ENCODE measurements around the gene HNRNPAB.

Gene HNRNPAB

DNA sequence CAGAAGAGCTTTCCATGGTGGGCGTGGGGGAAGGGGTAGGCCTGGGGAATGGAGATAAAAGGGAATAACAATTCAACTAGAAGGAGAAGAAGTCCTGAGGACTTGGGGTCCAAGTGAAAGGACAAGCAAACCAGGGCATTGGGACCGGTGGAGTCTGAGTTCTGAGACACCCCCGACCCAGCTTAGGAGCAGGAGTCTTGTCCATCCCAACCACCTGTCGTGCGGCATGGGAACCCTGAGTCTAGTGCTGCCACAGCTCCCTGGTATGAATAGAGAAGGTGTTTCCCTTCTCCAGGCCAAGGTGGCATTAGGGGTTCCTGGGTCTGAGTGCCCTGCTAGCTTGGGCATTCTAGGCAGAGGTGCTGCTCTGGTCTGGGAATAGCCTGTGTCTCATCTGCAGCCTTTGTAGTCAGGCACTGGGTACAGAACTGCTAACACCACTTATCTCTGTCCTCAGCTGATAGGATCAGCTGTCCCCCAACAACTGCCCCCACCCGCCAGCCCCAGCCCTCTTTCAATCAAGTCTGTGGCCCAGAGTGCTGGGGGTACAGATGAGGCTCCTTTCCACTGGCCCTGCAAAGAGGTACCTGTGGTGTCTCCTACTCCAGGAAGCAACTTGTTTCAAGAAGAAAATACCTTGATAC, 9.9 kb downstream of the HNRNPAB start:
- Histone ChIP-seq H3K79me1 (replicated peaks; ENCODE audit: low read length, poor library complexity, severe bottlenecking) (peaks cover 35% of the 10 kb centered on the region), H3K27ac (ENCODE audit: low read length, poor library complexity, severe bottlenecking) (no peak overlapping the region), H3K9me3 (ENCODE audit: control insufficient read depth, low read length) (no peaks in the 10 kb centered on the region), H3K36me3 (ENCODE audit: control insufficient read depth in 1 of 2, insufficient read depth in 2 of 2, low read depth in 1 of 2, low read length in 2 of 2) (peaks cover 75 to 90% of the 10 kb centered on the region in 2 experiments), H3K14ac (ENCODE audit: low read length in 2 of 2) (no peak overlapping the region), H3K4me3 (ENCODE audit: insufficient read depth in 1 of 2, low read depth in 1 of 2, low read length in 2 of 2) (no peak overlapping the region), H2AK5ac (ENCODE audit: low read length, severe bottlenecking) (no peak overlapping the region), H3K23ac (ENCODE audit: low read length in 2 of 2) (no peak overlapping the region), H2BK15ac (ENCODE audit: low read depth, poor library complexity, severe bottlenecking) (no peak overlapping the region), H3K18ac (ENCODE audit: low read depth in 1 of 2, low read length in 2 of 2) (no peak overlapping the region), H3K4me1 (ENCODE audit: control insufficient read depth, insufficient read depth, low read depth, low read length) (peaks cover 2% of the 10 kb centered on the region), H3K9ac (ENCODE audit: low read length) (no peak overlapping the region), H2BK5ac (ENCODE audit: low read depth, low read length, poor library complexity, severe bottlenecking) (no peak overlapping the region), H3K4me2 (ENCODE audit: low read length, poor library complexity, severe bottlenecking) (no peak overlapping the region), H2BK120ac (ENCODE audit: low read depth, low read length) (no peak overlapping the region), H4K91ac (ENCODE audit: low read length) (no peak overlapping the region), H4K8ac (ENCODE audit: low read length) (no peak overlapping the region), H3K27me3 (ENCODE audit: control insufficient read depth in 1 of 2, insufficient read depth in 1 of 2, low read length in 2 of 2) (no peaks in the 10 kb centered on the region), H2BK12ac (ENCODE audit: low read length in 2 of 2) (no peak overlapping the region), H3K4ac (ENCODE audit: low read depth in 1 of 2, low read length in 2 of 2) (no peak overlapping the region), H2AFZ (ENCODE audit: low read depth, low read length) (no peak overlapping the region)
- no peak for DNase-seq
- 98% methylated on average over 6 of the region's 6 CpGs for WGBS

DNA sequence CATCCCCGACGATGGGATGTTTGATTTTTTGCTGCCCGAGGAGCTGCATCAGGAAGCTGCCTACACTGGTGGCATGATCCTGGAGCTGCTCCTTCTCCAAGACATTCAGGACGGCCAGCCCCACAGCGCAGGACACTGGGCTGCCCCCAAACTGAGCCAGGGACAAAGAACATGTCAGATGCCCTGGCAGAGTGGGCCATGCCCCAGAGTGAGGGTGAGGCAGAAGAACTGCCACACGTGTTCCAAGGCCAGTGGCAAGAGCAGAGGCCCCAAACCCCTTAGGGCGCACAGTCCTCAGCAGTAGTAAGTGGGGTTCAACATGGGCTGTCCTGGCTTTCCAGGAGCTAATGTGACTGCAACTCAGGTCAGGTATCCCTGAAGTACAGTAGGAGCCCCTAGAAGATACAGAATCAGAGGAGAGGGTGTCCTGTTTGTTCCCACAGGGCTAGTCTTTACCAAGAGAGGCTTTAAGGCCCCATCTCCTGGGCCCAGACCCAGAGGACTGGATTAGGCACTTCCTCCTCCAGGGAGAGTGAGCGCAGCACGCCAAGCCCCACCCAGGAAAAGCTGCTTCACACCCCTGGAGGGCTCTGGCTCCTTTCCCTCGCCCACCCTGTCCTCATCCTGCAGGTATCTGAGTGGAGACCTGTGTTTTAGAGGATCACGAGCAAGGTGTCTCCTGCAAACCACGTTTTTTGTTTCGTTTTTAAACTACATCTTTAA, 11.1 kb downstream of the HNRNPAB start:
- H3K9me3 ChIP-seq (ENCODE audit: control insufficient read depth, low read length): no peaks in the 10 kb centered on the region
- H2AK5ac ChIP-seq (ENCODE audit: low read length, severe bottlenecking): no peak overlapping the region
- no peak overlapping the region for H2BK15ac ChIP-seq (ENCODE audit: low read depth, poor library complexity, severe bottlenecking)
- no peak overlapping the region for H3K9ac ChIP-seq (ENCODE audit: low read length)
- no peak overlapping the region for H3K27ac ChIP-seq (ENCODE audit: low read length, poor library complexity, severe bottlenecking)
- H4K8ac ChIP-seq (ENCODE audit: low read length): peak overlapping the region; percentile 1
- no peak overlapping the region for H3K14ac ChIP-seq (ENCODE audit: low read length in 2 of 2)
- H3K4me1 ChIP-seq (ENCODE audit: control insufficient read depth, insufficient read depth, low read depth, low read length): peaks cover 2% of the 10 kb centered on the region
- H3K4me3 ChIP-seq (ENCODE audit: insufficient read depth in 1 of 2, low read depth in 1 of 2, low read length in 2 of 2): no peak overlapping the region
- no peak overlapping the region for H4K91ac ChIP-seq (ENCODE audit: low read length)
- H2BK12ac ChIP-seq (ENCODE audit: low read length in 2 of 2): no peak overlapping the region
- no peaks in the 10 kb centered on the region for H3K27me3 ChIP-seq (ENCODE audit: control insufficient read depth in 1 of 2, insufficient read depth in 1 of 2, low read length in 2 of 2)
- no peak overlapping the region for H2BK5ac ChIP-seq (ENCODE audit: low read depth, low read length, poor library complexity, severe bottlenecking)
- no peak overlapping the region for H2BK120ac ChIP-seq (ENCODE audit: low read depth, low read length)
- no peak overlapping the region for H2AFZ ChIP-seq (ENCODE audit: low read depth, low read length)
- no peak overlapping the region for H3K18ac ChIP-seq (ENCODE audit: low read depth in 1 of 2, low read length in 2 of 2)
- no peak for DNase-seq
- H3K79me1 ChIP-seq (replicated peaks; ENCODE audit: low read length, poor library complexity, severe bottlenecking): peaks cover 29% of the 10 kb centered on the region
- H3K4me2 ChIP-seq (ENCODE audit: low read length, poor library complexity, severe bottlenecking): no peak overlapping the region
- WGBS: 92% methylated on average over 10 of the region's 13 CpGs
- H3K4ac ChIP-seq (ENCODE audit: low read depth in 1 of 2, low read length in 2 of 2): no peak overlapping the region
- H3K36me3 ChIP-seq (ENCODE audit: control insufficient read depth in 1 of 2, insufficient read depth in 2 of 2, low read depth in 1 of 2, low read length in 2 of 2): peaks cover 64 to 84% of the 10 kb centered on the region in 2 experiments
- H3K23ac ChIP-seq (ENCODE audit: low read length in 2 of 2): no peak overlapping the region

DNA sequence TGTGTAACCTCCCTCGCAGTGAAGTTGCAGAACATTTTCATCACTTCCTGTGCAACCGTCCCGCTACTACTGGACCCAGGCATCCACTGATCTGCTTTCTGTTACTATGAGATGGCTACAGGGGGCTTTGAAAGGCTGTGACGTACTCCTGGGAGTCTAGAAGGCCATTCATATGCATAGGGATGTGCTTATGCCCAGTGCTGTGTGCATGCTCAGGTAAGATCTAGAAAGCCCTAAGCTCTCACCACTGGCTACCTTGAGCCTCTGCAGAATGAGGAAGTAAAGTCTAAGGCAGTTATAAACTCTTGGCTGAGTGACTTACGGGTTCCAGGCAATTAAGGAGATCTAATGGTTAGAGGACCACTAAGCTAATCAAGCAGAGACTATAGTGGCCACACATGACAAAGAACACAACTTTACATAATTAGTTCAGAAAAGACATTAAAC, 11.8 kb downstream of the HNRNPAB start:
- Histone ChIP-seq H2BK120ac (ENCODE audit: low read depth, low read length) (no peak overlapping the region), H4K8ac (ENCODE audit: low read length) (no peak overlapping the region), H3K4me1 (ENCODE audit: control insufficient read depth, insufficient read depth, low read depth, low read length) (peaks cover 2% of the 10 kb centered on the region), H2AFZ (ENCODE audit: low read depth, low read length) (no peak overlapping the region), H3K18ac (ENCODE audit: low read depth in 1 of 2, low read length in 2 of 2) (no peak overlapping the region), H3K36me3 (ENCODE audit: control insufficient read depth in 1 of 2, insufficient read depth in 2 of 2, low read depth in 1 of 2, low read length in 2 of 2) (peaks cover 59 to 84% of the 10 kb centered on the region in 2 experiments), H2BK12ac (ENCODE audit: low read length in 2 of 2) (no peak overlapping the region), H2AK5ac (ENCODE audit: low read length, severe bottlenecking) (no peak overlapping the region), H3K79me1 (replicated peaks; ENCODE audit: low read length, poor library complexity, severe bottlenecking) (peaks cover 29% of the 10 kb centered on the region), H2BK15ac (ENCODE audit: low read depth, poor library complexity, severe bottlenecking) (no peak overlapping the region), H2BK5ac (ENCODE audit: low read depth, low read length, poor library complexity, severe bottlenecking) (no peak overlapping the region), H3K14ac (ENCODE audit: low read length in 2 of 2) (no peak overlapping the region), H3K4me2 (ENCODE audit: low read length, poor library complexity, severe bottlenecking) (no peak overlapping the region), H3K4ac (ENCODE audit: low read depth in 1 of 2, low read length in 2 of 2) (no peak overlapping the region), H3K27me3 (ENCODE audit: control insufficient read depth in 1 of 2, insufficient read depth in 1 of 2, low read length in 2 of 2) (no peaks in the 10 kb centered on the region), H3K27ac (ENCODE audit: low read length, poor library complexity, severe bottlenecking) (no peak overlapping the region), H3K23ac (ENCODE audit: low read length in 2 of 2) (no peak overlapping the region), H3K9ac (ENCODE audit: low read length) (no peak overlapping the region), H4K91ac (ENCODE audit: low read length) (no peak overlapping the region), H3K9me3 (ENCODE audit: control insufficient read depth, low read length) (no peaks in the 10 kb centered on the region), H3K4me3 (ENCODE audit: insufficient read depth in 1 of 2, low read depth in 1 of 2, low read length in 2 of 2) (no peak overlapping the region)
- no peak for DNase-seq
- WGBS: 89% methylated on average over 5 of the region's 5 CpGs

DNA sequence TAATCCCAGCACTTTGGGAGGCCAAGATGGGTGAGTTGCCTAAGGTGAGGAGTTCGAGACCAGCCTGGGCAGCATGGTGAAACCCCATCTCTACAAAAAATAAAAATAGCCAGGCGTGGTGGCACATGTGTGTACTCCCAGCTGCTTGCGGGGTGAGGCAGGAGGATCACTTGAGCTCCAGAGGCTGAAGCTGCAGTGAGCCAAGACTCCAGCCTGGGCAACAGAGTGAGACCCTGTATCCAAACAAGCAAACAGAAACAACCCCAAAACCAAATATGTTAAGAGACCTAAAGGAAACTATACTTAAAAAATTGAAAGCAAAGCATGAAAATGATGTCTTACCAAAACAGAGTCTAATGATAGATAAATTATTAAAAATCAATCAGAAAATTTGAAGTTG, 12.4 kb downstream of the HNRNPAB start:
- H3K23ac ChIP-seq (ENCODE audit: low read length in 2 of 2): no peak overlapping the region
- no peak overlapping the region for H3K4me3 ChIP-seq (ENCODE audit: insufficient read depth in 1 of 2, low read depth in 1 of 2, low read length in 2 of 2)
- no peaks in the 10 kb centered on the region for H3K9me3 ChIP-seq (ENCODE audit: control insufficient read depth, low read length)
- H4K91ac ChIP-seq (ENCODE audit: low read length): no peak overlapping the region
- no peak overlapping the region for H2BK15ac ChIP-seq (ENCODE audit: low read depth, poor library complexity, severe bottlenecking)
- WGBS: 95% methylated on average over 3 of the region's 3 CpGs
- no peak overlapping the region for H2BK5ac ChIP-seq (ENCODE audit: low read depth, low read length, poor library complexity, severe bottlenecking)
- no peaks in the 10 kb centered on the region for H3K27me3 ChIP-seq (ENCODE audit: control insufficient read depth in 1 of 2, insufficient read depth in 1 of 2, low read length in 2 of 2)
- H2BK12ac ChIP-seq (ENCODE audit: low read length in 2 of 2): no peak overlapping the region
- no peak overlapping the region for H3K4me2 ChIP-seq (ENCODE audit: low read length, poor library complexity, severe bottlenecking)
- H3K4me1 ChIP-seq (ENCODE audit: control insufficient read depth, insufficient read depth, low read depth, low read length): peaks cover 2% of the 10 kb centered on the region
- no peak overlapping the region for H3K4ac ChIP-seq (ENCODE audit: low read depth in 1 of 2, low read length in 2 of 2)
- no peak overlapping the region for H3K9ac ChIP-seq (ENCODE audit: low read length)
- DNase-seq: no peak
- no peak overlapping the region for H2AFZ ChIP-seq (ENCODE audit: low read depth, low read length)
- peaks cover 59 to 84% of the 10 kb centered on the region in 2 experiments for H3K36me3 ChIP-seq (ENCODE audit: control insufficient read depth in 1 of 2, insufficient read depth in 2 of 2, low read depth in 1 of 2, low read length in 2 of 2)
- H3K79me1 ChIP-seq (replicated peaks; ENCODE audit: low read length, poor library complexity, severe bottlenecking): peaks cover 26% of the 10 kb centered on the region
- no peak overlapping the region for H2BK120ac ChIP-seq (ENCODE audit: low read depth, low read length)
- no peak overlapping the region for H2AK5ac ChIP-seq (ENCODE audit: low read length, severe bottlenecking)
- no peak overlapping the region for H3K27ac ChIP-seq (ENCODE audit: low read length, poor library complexity, severe bottlenecking)
- H4K8ac ChIP-seq (ENCODE audit: low read length): no peak overlapping the region
- H3K18ac ChIP-seq (ENCODE audit: low read depth in 1 of 2, low read length in 2 of 2): no peak overlapping the region
- no peak overlapping the region for H3K14ac ChIP-seq (ENCODE audit: low read length in 2 of 2)

All from mesenchymal stem cell (in vitro differentiated cells and primary cell).